B cell (primary cell): Measurements from ENCODE around the gene IL34. TPM values are rescaled to one million over a fixed set of nuclear protein-coding genes. Genes with fewer than 3 reads are reported as not detected.
A peak's percentile ranks its signal among the peaks of the same experiment; 100 is the strongest.

Source experiments
- ATAC-seq: fragments of 200-7000 bp; cut with Tn5 transposase; one replicate; pipeline ENCODE4 v1.10.0; 2021; ENCODE audit warnings: low read depth, mild to moderate bottlenecking, moderate number of reproducible peaks, moderate library complexity
- CTCF ChIA-PET: fragments of 350-600 bp; sonication (Branson Sonifier 250); formaldehyde crosslinking; loops from one replicate; lab custom pipeline; 2021; ENCODE audit warnings: antibody characterized with exemption, inconsistent platforms; lab: Charles Lee
- POLR2A ChIA-PET: fragments of 350-600 bp; sonication (Branson Sonifier 250); formaldehyde crosslinking; loops from one replicate; lab custom pipeline; 2021; ENCODE audit warnings: antibody characterized with exemption; lab: Charles Lee
- DNase-seq: peaks from one replicate; pipeline ENCODE4 v3.0.0; 2013
- H2AFZ ChIP-seq: 2 replicates; pipeline ENCODE4 v1.6.1; 2012; ENCODE audit warnings: mild to moderate bottlenecking, low read depth, low read length; ENCODE audit not compliant: insufficient read depth, poor library complexity, severe bottlenecking
- H3K27ac ChIP-seq, 2 donors: 1 replicate in 1 of 2; 2 replicates in 1 of 2; pipeline ENCODE4 v1.5.1; 2012 to 2013; ENCODE audit warnings: low read length in 2 of 2, mild to moderate bottlenecking in 2 of 2, moderate library complexity in 1 of 2
- H3K27me3 ChIP-seq, 4 experiments: fragments of 200-600 bp in 1 of 4; sonication (generic) in 1 of 4; replicated peaks in 1 of 4; 1 replicate in 2 of 4; 2 replicates in 2 of 4; pipeline versions ENCODE4 v1.6.1 to v1.7.0; 2013 to 2016; ENCODE audit warnings: low read length in 3 of 4, mild to moderate bottlenecking in 2 of 4, mixed read lengths in 1 of 4, moderate library complexity in 1 of 4; ENCODE audit not compliant: insufficient read depth in 4 of 4, control insufficient read depth in 3 of 4; ENCODE audit errors: control extremely low read depth in 1 of 4
- H3K36me3 ChIP-seq, 2 experiments: replicated peaks in 1 of 2; 1 replicate in 1 of 2; 2 replicates in 1 of 2; pipeline versions ENCODE4 v1.6.1 to v1.7.1; 2013; ENCODE audit warnings: low read length in 1 of 2; ENCODE audit not compliant: insufficient read depth in 2 of 2, control insufficient read depth in 1 of 2; ENCODE audit errors: control extremely low read depth in 1 of 2, extremely low read depth in 1 of 2
- H3K4me1 ChIP-seq, 2 donors: fragments of 200-600 bp in 1 of 2; sonication (generic) in 1 of 2; 1 replicate in 1 of 2; 2 replicates in 1 of 2; pipeline versions ENCODE4 v1.5.1 to v1.6.1; 2013 to 2017; ENCODE audit warnings: low read length in 2 of 2; ENCODE audit not compliant: control insufficient read depth in 2 of 2, insufficient read depth in 2 of 2
- H3K4me2 ChIP-seq: replicated peaks from 2 replicates; pipeline ENCODE3; 2012; ENCODE audit warnings: mild to moderate bottlenecking, low read depth, low read length; ENCODE audit not compliant: poor library complexity, severe bottlenecking
- H3K4me3 ChIP-seq, 5 experiments: fragments of 200-600 bp in 1 of 5; sonication (generic) in 1 of 5; 1 replicate in 3 of 5; 2 replicates in 2 of 5; pipeline versions ENCODE4 v1.5.1 to v1.7.0; 2011 to 2016; ENCODE audit warnings: low read length in 4 of 5, mild to moderate bottlenecking in 4 of 5, low read depth in 2 of 5, control low read depth in 1 of 5, moderate library complexity in 1 of 5; ENCODE audit not compliant: insufficient read depth in 1 of 5; ENCODE audit errors: control extremely low read depth in 1 of 5, extremely low read depth in 1 of 5
- H3K79me2 ChIP-seq: fragments of 200-600 bp; sonication (generic); one replicate; pipeline ENCODE4 v1.6.0; 2016; ENCODE audit warnings: low read length; ENCODE audit not compliant: control insufficient read depth, insufficient read depth
- H3K9ac ChIP-seq: fragments of 200-600 bp; sonication (generic); 2 replicates; pipeline ENCODE4 v1.6.1; 2017; ENCODE audit warnings: mild to moderate bottlenecking, low read length, moderate library complexity
- H3K9me3 ChIP-seq, 3 donors: one replicate each; pipeline versions ENCODE4 v1.6.1 to v1.7.1; 2013; ENCODE audit warnings: low read length in 2 of 3; ENCODE audit not compliant: control insufficient read depth in 2 of 3, insufficient read depth in 1 of 3; ENCODE audit errors: control extremely low read depth in 1 of 3
- H4K20me1 ChIP-seq: 2 replicates; pipeline ENCODE4 v1.6.0; 2012; ENCODE audit warnings: mild to moderate bottlenecking, low read length; ENCODE audit not compliant: insufficient read depth, control insufficient read depth, poor library complexity, severe bottlenecking
- H3K27ac Mint-ChIP-seq: one replicate; pipeline ENCODE4 v1.8.0; 2021; ENCODE audit warnings: mixed read lengths
- H3K27me3 Mint-ChIP-seq: one replicate; pipeline ENCODE4 v1.8.0; 2021; ENCODE audit warnings: mixed read lengths
- H3K4me1 Mint-ChIP-seq: one replicate; pipeline ENCODE4 v1.8.0; 2021; ENCODE audit warnings: mixed read lengths
- H3K4me3 Mint-ChIP-seq: one replicate; pipeline ENCODE4 v1.8.0; 2021; ENCODE audit warnings: mixed read lengths
- H3K9me3 Mint-ChIP-seq: one replicate; pipeline ENCODE4 v1.8.0; 2022; ENCODE audit warnings: mixed read lengths; ENCODE audit not compliant: insufficient read depth
- EZH2 ChIP-seq: IDR thresholded peaks from 2 replicates; pipeline ENCODE4 v1.6.1; 2012; ENCODE audit warnings: borderline replicate concordance, low read depth, mild to moderate bottlenecking, moderate library complexity, low read length; ENCODE audit not compliant: insufficient read depth, poor library complexity, severe bottlenecking
- WGBS: methylation state at CpG from one replicate; pipeline ENCODE4 v1.1.5; 2013; ENCODE audit warnings: missing lambda C conversion rate; ENCODE audit not compliant: insufficient coverage; 5-methylcytosine and 5-hydroxymethylcytosine counted together
- intact Hi-C: fragments of 100-400 bp; cut with micrococcal nuclease; formaldehyde crosslinking; loops from one replicate; pipeline ENCODE4 v1.10.0; 2022
- polyA plus RNA-seq: library from polyadenylated mRNA; depleted of rRNA; stranded (reverse); fragments of >200 nt; gene quantifications from 2 replicates; pipeline ENCODE4 v1.2.3, GENCODE V29; 2012
- total RNA-seq, 2 donors: library from RNA; stranded (reverse); fragments of 120-200 nt in 1 of 2; gene quantifications; 1 replicate in 1 of 2; 2 replicates in 1 of 2; pipeline versions ENCODE4 v1.2.3 to v1.2.4, GENCODE V29; 2013 to 2022
- TF ChIP-seq, protein P1 (sequence below): fragments of 200-600 bp; IDR thresholded peaks from one replicate; pipeline ENCODE4 v1.8.0; 2022; ENCODE audit warnings: antibody characterized with exemption, mild to moderate bottlenecking

IL34 gene
- total and polyA plus RNA-seq, 2 donors (not counting 1 experiment from before 2014, with no cell fraction given) = 0.09 TPM; not detected in 1

- H3K36me3 ChIP-seq = no peaks in the 10 kb centered on the region
- CTCF ChIA-PET = interaction anchor here (0.6 kb wide), 1 partner anchor 290 kb away, joined by 4 read pairs; no protein-coding TSS in a partner anchor
- POLR2A ChIA-PET = no interaction called here
- no peak overlapping the region for H3K4me3 ChIP-seq
- peaks cover 0 to 4% of the 10 kb centered on the region in 2 donors for H3K4me1 ChIP-seq
- WGBS = 83% methylated on average over 29 of the region's 29 CpGs
- Mint-ChIP-seq H3K9me3 (no peaks in the 10 kb centered on the region), H3K4me3 (peak overlapping the region; percentile 72), H3K27ac (no peak overlapping the region), H3K27me3 (peaks cover 9% of the 10 kb centered on the region), H3K4me1 (peaks cover 9% of the 10 kb centered on the region)
- no peaks in the 10 kb centered on the region for H4K20me1 ChIP-seq
- TF ChIP-seq EZH2 = no peak
- TF ChIP-seq, protein P1, sequence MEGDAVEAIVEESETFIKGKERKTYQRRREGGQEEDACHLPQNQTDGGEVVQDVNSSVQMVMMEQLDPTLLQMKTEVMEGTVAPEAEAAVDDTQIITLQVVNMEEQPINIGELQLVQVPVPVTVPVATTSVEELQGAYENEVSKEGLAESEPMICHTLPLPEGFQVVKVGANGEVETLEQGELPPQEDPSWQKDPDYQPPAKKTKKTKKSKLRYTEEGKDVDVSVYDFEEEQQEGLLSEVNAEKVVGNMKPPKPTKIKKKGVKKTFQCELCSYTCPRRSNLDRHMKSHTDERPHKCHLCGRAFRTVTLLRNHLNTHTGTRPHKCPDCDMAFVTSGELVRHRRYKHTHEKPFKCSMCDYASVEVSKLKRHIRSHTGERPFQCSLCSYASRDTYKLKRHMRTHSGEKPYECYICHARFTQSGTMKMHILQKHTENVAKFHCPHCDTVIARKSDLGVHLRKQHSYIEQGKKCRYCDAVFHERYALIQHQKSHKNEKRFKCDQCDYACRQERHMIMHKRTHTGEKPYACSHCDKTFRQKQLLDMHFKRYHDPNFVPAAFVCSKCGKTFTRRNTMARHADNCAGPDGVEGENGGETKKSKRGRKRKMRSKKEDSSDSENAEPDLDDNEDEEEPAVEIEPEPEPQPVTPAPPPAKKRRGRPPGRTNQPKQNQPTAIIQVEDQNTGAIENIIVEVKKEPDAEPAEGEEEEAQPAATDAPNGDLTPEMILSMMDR = no peak
- H3K79me2 ChIP-seq = no peaks in the 10 kb centered on the region
- peak overlapping the region; percentile 48 for H3K4me2 ChIP-seq
- DNase-seq (no peak), ATAC-seq (no peak)
- peaks cover 0 to 25% (median 3%) of the 10 kb centered on the region in 4 experiments for H3K27me3 ChIP-seq
- no peak overlapping the region for H3K9ac ChIP-seq
- H2AFZ ChIP-seq = no peak overlapping the region
- H3K27ac ChIP-seq = no peak overlapping the region
- intact Hi-C loops = no loop called here
- no peaks in the 10 kb centered on the region for H3K9me3 ChIP-seq
Measured at GRCh38 chr16:70686376-70687101, 40.2 kb downstream of the IL34 start.

GRCh38 chr16:70687102-70687511 lies 40.7 kb downstream of the IL34 start:
- ATAC-seq (no peak), DNase-seq (no peak)
- WGBS = no CpG with 5 or more reads among the region's 5 CpGs
- Histone ChIP-seq H3K4me1 (peaks cover 0 to 4% of the 10 kb centered on the region in 2 donors), H4K20me1 (no peaks in the 10 kb centered on the region), H3K79me2 (no peaks in the 10 kb centered on the region), H3K36me3 (no peaks in the 10 kb centered on the region), H3K4me3 (no peak overlapping the region), H3K27ac (no peak overlapping the region), H3K4me2 (no peak overlapping the region), H2AFZ (no peak overlapping the region), H3K9me3 (no peaks in the 10 kb centered on the region), H3K27me3 (peaks cover 0 to 25% (median 3%) of the 10 kb centered on the region in 4 experiments), H3K9ac (no peak overlapping the region)
- peaks cover 9% of the 10 kb centered on the region for H3K27me3 Mint-ChIP-seq
- no peaks in the 10 kb centered on the region for H3K9me3 Mint-ChIP-seq
- TF ChIP-seq EZH2 = no peak
- TF ChIP-seq, protein P1 = no peak
- peaks cover 9% of the 10 kb centered on the region for H3K4me1 Mint-ChIP-seq
- ChIA-PET POLR2A (no interaction called here), CTCF (interaction anchor here (0.6 kb wide), 1 partner anchor 291 kb away, joined by 4 read pairs; no protein-coding TSS in a partner anchor)
- H3K27ac Mint-ChIP-seq = no peak overlapping the region
- intact Hi-C loops = no loop called here
- peak overlapping the region; percentile 40 for H3K4me3 Mint-ChIP-seq
